ENCODE measurements around the gene EP300. TPM values are rescaled to one million over a fixed set of nuclear protein-coding genes. Genes with fewer than 3 reads are reported as not detected.

EP300 gene
- total RNA-seq, 1 experiment from 2014 or later = 24.5 TPM

DNA sequence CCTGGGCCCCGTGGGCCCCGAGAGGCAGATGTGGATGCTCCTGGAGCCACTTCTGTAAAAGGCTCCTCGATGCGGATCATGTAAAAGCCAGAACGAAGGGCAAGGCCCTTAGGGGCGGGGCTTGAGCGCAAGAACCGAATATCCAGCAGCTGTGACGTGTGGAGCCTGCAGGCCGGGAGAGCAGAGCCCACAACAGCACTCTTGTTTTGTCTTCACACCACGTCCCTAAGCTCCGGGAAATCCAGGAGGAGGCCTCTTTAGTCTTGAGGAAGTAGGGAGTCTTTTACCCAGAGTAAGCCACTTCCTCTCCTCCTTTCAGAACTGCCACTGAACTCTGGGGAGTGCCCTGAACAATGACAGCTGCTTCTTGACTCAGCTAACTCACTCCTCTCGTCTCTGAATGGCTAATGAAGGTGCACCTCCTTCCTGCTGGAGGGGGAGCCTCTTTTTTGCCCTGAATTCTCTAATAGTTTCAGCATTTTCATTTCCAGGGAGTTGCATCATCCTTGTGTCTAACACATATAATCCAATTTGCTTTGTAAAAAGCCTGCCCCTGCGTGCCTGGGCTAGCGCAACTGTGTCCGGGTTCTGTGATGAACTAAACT lies 125.3 kb downstream of the EP300 start:
- 0 out of 2 replicates have a peak overlapping the region, but pooled peaks have one; percentile 3 for H3K4me3 ChIP-seq
- H3K4me1 ChIP-seq (replicated peaks) = peaks cover 19% of the 10 kb centered on the region
- H3K27ac ChIP-seq = peak overlapping the region; percentile 50
- H3K36me3 ChIP-seq = peaks cover 69% of the 10 kb centered on the region
- H3K27me3 ChIP-seq (replicated peaks) = no peaks in the 10 kb centered on the region
- H3K9me3 ChIP-seq (replicated peaks) = peaks cover 4% of the 10 kb centered on the region
- peak; percentile 65 to 76 for DNase-seq (ENCODE audit: low read depth in 1 of 2, low spot score in 2 of 2)

DNA sequence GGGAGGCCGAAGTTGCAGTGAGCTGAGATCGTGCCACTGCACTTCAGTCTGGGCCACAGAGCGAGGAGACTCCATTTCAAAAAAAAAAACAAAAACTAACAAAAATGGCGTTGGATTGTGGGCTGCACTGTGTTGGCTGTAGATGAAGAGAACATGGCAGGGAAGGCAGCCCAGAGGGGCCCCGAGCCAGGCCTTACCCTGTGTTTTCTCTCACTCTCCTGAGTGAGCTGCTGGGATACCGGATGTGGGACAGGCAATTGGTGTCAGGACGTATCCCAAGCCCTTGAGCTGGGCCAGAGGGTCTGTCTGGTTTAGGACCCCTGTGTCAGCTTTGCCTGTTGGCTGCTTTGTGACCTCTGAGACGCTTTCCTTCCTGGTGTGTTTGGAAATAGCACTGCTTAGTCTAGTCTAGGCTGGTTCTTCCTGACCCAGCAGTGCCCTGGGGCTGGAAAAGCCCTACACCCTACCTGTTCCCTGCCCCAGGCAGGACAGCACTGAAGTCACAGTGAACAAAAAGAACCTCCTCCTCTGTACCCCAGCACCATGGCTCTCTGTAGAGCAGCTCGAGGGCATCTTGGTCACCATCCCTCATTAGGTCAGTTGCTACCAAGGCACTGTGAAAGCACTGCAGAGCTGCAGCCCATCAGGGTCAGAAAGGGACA lies 130.6 kb downstream of the EP300 start:
- Histone ChIP-seq H3K36me3 (peaks cover 88% of the 10 kb centered on the region), H3K4me3 (no peak overlapping the region), H3K9me3 (replicated peaks) (no peaks in the 10 kb centered on the region), H3K27ac (no peak overlapping the region), H3K27me3 (replicated peaks) (no peaks in the 10 kb centered on the region), H3K4me1 (replicated peaks) (peaks cover 3% of the 10 kb centered on the region)
- DNase-seq (ENCODE audit: low read depth in 1 of 2, low spot score in 2 of 2) = no peak

- no peaks in the 10 kb centered on the region for H3K27me3 ChIP-seq (replicated peaks)
- no peak overlapping the region for H3K27ac ChIP-seq
- no peaks in the 10 kb centered on the region for H3K4me1 ChIP-seq (replicated peaks)
- DNase-seq (ENCODE audit: low read depth in 1 of 2, low spot score in 2 of 2) = no peak
- no peaks in the 10 kb centered on the region for H3K9me3 ChIP-seq (replicated peaks)
- no peak overlapping the region for H3K4me3 ChIP-seq
- peaks cover 88% of the 10 kb centered on the region for H3K36me3 ChIP-seq
These were observed 131.1 kb downstream of the EP300 start for GRCh38 chr22:41223535-41223934.

DNA sequence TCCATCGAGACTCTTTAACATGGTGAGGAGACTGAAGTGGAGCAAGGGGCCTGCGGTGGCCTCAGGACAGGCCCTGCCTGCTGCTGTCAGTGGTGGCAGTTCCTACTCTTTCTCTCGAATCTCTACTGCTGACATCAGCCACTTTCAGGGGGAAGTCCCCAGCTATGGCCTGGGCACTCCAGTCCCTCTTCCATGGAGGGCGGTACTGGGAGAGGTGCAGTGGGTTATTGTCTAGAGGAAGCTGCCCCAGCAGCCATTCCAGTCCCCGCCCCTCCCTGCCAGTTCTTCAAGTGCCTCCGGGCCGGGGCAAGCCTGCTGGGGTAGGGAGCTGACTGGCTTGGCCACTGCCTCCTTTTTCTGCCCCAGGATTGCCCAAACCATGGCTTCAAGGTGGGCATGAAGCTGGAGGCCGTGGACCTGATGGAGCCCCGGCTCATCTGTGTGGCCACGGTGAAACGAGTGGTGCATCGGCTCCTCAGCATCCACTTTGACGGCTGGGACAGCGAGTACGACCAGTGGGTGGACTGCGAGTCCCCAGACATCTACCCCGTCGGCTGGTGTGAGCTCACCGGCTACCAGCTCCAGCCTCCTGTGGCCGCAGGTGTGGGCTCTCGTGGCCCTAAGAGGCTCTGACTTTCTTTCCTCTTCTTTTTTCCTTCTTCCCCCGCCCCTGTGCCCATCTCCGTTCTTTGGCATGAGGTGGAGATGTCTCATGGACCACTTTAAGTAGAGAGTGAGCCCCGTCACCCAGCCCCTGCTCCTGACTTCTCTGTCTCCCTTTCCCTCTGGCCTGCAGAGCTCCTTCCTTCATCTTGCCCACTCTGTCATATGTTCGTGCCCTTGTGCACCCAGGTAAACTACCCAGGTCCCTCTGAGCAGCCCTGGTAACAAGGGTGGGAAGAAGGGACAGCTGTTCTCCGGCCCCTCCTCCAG lies 134.6 kb downstream of the EP300 start:
- H3K9me3 ChIP-seq (replicated peaks) = no peaks in the 10 kb centered on the region
- peaks cover 59% of the 10 kb centered on the region for H3K36me3 ChIP-seq
- no peaks in the 10 kb centered on the region for H3K27me3 ChIP-seq (replicated peaks)
- DNase-seq (ENCODE audit: low read depth in 1 of 2, low spot score in 2 of 2) = peak in 1 of 2 experiments; percentile 41
- H3K27ac ChIP-seq = no peak overlapping the region
- no peak overlapping the region for H3K4me3 ChIP-seq
- H3K4me1 ChIP-seq (replicated peaks) = no peaks in the 10 kb centered on the region

DNA sequence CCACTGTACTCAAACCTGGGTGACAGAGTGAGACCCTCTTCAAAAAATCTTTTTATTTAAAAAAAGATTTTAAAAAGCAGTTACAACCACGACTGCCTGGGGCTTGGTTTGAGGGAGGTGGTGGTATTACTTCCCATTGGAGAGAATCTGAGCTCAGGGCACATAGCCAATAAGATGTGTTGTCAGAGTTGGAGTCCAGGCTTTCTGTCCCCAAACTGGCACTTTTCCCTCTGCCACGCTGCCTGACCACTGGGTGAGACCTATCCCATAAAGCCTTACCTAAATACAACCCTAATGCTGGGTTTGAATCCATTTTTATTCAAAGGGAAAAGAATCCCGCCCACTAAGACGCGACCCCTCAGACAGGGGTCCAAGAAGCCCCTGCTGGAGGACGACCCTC lies 136.8 kb downstream of the EP300 start:
- Histone ChIP-seq H3K4me1 (replicated peaks) (no peaks in the 10 kb centered on the region), H3K36me3 (peaks cover 39% of the 10 kb centered on the region), H3K27ac (no peak overlapping the region), H3K27me3 (replicated peaks) (no peaks in the 10 kb centered on the region), H3K4me3 (no peak overlapping the region), H3K9me3 (replicated peaks) (no peaks in the 10 kb centered on the region)
- DNase-seq (ENCODE audit: low read depth in 1 of 2, low spot score in 2 of 2) = no peak

Other genes with a start within 250 kb of the EP300 start
- gene ST13, start 236.0 kb upstream of the EP300 start, total RNA-seq (2014; rRNA removed; shearing (Covaris generic)) = 190 and 334 TPM in 2 replicates
- gene XPNPEP3, start 235.4 kb upstream of the EP300 start, total RNA-seq (2014; rRNA removed; shearing (Covaris generic)) = 9.7 and 14.9 TPM in 2 replicates
- gene DNAJB7, start 230.5 kb upstream of the EP300 start, total RNA-seq (2014; rRNA removed; shearing (Covaris generic)) = not detected in 2 replicates
- 105 and 153 TPM in 2 replicates for gene RBX1, start 141.2 kb upstream of the EP300 start, total RNA-seq (2014; rRNA removed; shearing (Covaris generic))
- 23.7 and 25.8 TPM in 2 replicates for gene L3MBTL2, start 112.7 kb downstream of the EP300 start, total RNA-seq (2014; rRNA removed; shearing (Covaris generic))
- 0.11 TPM in 1 of 2 replicates, not detected in the other for gene CHADL, start 148.3 kb downstream of the EP300 start, total RNA-seq (2014; rRNA removed; shearing (Covaris generic))
- gene RANGAP1, start 193.6 kb downstream of the EP300 start, total RNA-seq (2014; rRNA removed; shearing (Covaris generic)) = 172 and 201 TPM in 2 replicates
- gene ZC3H7B, start 208.9 kb downstream of the EP300 start, total RNA-seq (2014; rRNA removed; shearing (Covaris generic)) = 51.8 and 72.2 TPM in 2 replicates